ENCODE measurements around the gene PTPN22.

The PTPN22 gene

DNA sequence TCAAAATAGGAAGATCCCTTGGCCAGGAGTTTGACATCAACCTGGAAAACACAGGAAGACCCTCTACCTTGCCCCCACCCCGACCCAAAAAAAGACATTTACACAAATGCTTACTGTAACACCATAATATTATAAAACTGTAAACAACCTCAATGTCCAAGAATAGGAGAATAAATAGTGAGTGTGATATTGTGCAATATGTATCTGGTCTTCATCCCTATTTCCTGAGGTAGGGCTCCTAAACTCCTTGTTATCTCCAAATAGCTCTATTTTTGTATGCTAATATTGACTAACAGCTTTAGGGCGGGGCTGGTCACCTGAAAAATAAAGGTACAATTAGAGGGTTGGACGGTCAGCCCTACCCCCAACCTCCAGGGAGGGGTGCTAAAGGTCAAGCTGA is 82.7 kb downstream of the PTPN22 start:
- Histone ChIP-seq H3F3A (ENCODE audit: low read depth) (peaks cover 16% of the 10 kb centered on the region), H3K79me2 (ENCODE audit: insufficient read depth, low read length) (peaks cover 88% of the 10 kb centered on the region), H3K4me2 (ENCODE audit: low read depth, low read length, poor library complexity, severe bottlenecking) (no peak overlapping the region), H3K9ac (ENCODE audit: low read depth, low read length, poor library complexity, severe bottlenecking) (no peak overlapping the region), H3K36me3 (ENCODE audit: insufficient read depth, low read length) (peaks cover 27% of the 10 kb centered on the region; the same call in 1 of the 2 replicates), H3K27me3 (ENCODE audit: insufficient read depth, low read length, poor library complexity, severe bottlenecking) (no peaks in the 10 kb centered on the region), H3K9me2 (replicated peaks; ENCODE audit: low read depth, low read length) (no peaks in the 10 kb centered on the region), H3K4me3 (ENCODE audit: low read length, poor library complexity, severe bottlenecking) (no peak overlapping the region), H4K20me1 (ENCODE audit: insufficient read depth, low read length, poor library complexity, severe bottlenecking) (peaks cover 45% of the 10 kb centered on the region), H3K9me3 (ENCODE audit: insufficient read depth, low read depth, low read length) (no peaks in the 10 kb centered on the region), H3K4me1 (ENCODE audit: insufficient read depth, low read length, poor library complexity, severe bottlenecking) (peaks cover 46% of the 10 kb centered on the region), H2AFZ (ENCODE audit: low read length) (no peak overlapping the region)
- no peak for TF ChIP-seq EZH2phosphoT487 (IDR thresholded peaks at IDR 0.05; ENCODE audit: borderline replicate concordance)
- TF ChIP-seq, protein P1, sequence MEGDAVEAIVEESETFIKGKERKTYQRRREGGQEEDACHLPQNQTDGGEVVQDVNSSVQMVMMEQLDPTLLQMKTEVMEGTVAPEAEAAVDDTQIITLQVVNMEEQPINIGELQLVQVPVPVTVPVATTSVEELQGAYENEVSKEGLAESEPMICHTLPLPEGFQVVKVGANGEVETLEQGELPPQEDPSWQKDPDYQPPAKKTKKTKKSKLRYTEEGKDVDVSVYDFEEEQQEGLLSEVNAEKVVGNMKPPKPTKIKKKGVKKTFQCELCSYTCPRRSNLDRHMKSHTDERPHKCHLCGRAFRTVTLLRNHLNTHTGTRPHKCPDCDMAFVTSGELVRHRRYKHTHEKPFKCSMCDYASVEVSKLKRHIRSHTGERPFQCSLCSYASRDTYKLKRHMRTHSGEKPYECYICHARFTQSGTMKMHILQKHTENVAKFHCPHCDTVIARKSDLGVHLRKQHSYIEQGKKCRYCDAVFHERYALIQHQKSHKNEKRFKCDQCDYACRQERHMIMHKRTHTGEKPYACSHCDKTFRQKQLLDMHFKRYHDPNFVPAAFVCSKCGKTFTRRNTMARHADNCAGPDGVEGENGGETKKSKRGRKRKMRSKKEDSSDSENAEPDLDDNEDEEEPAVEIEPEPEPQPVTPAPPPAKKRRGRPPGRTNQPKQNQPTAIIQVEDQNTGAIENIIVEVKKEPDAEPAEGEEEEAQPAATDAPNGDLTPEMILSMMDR (conservative IDR thresholded peaks at IDR 0.05; ENCODE audit: low read length): no peak

DNA sequence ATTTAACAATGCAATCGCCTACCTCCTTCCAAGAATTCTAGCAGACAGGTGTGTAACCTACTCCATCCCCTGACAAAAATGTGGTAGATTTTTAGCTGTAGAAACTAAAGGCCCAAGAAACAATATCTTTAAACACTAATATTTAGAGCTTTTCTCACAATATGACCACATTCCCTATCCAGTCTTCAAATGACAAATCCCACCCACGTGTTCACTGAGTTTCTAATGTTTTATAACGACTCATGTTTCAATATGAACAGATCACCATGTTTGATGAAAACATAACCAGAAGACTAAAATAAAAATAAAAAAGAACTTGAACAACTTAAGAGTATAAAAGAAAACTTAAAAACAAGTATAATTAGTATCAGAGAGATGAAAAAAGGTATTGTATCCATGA is 83.8 kb downstream of the PTPN22 start:
- peaks cover 21% of the 10 kb centered on the region; the same call in 1 of the 2 replicates for H3K36me3 ChIP-seq (ENCODE audit: insufficient read depth, low read length)
- no peak overlapping the region for H3K4me3 ChIP-seq (ENCODE audit: low read length, poor library complexity, severe bottlenecking)
- H3K4me2 ChIP-seq (ENCODE audit: low read depth, low read length, poor library complexity, severe bottlenecking): no peak overlapping the region
- no peaks in the 10 kb centered on the region for H3K9me2 ChIP-seq (replicated peaks; ENCODE audit: low read depth, low read length)
- H3K9me3 ChIP-seq (ENCODE audit: insufficient read depth, low read depth, low read length): no peaks in the 10 kb centered on the region
- no peak for TF ChIP-seq EZH2phosphoT487 (IDR thresholded peaks at IDR 0.05; ENCODE audit: borderline replicate concordance)
- TF ChIP-seq, protein P1 (conservative IDR thresholded peaks at IDR 0.05; ENCODE audit: low read length): no peak
- H3K9ac ChIP-seq (ENCODE audit: low read depth, low read length, poor library complexity, severe bottlenecking): no peak overlapping the region
- no peak overlapping the region for H2AFZ ChIP-seq (ENCODE audit: low read length)
- H3F3A ChIP-seq (ENCODE audit: low read depth): peaks cover 10% of the 10 kb centered on the region; the same call in 1 of the 2 replicates
- peaks cover 44% of the 10 kb centered on the region for H3K4me1 ChIP-seq (ENCODE audit: insufficient read depth, low read length, poor library complexity, severe bottlenecking)
- H3K27me3 ChIP-seq (ENCODE audit: insufficient read depth, low read length, poor library complexity, severe bottlenecking): no peaks in the 10 kb centered on the region
- peaks cover 48% of the 10 kb centered on the region for H4K20me1 ChIP-seq (ENCODE audit: insufficient read depth, low read length, poor library complexity, severe bottlenecking)
- H3K79me2 ChIP-seq (ENCODE audit: insufficient read depth, low read length): peaks cover 88% of the 10 kb centered on the region

DNA sequence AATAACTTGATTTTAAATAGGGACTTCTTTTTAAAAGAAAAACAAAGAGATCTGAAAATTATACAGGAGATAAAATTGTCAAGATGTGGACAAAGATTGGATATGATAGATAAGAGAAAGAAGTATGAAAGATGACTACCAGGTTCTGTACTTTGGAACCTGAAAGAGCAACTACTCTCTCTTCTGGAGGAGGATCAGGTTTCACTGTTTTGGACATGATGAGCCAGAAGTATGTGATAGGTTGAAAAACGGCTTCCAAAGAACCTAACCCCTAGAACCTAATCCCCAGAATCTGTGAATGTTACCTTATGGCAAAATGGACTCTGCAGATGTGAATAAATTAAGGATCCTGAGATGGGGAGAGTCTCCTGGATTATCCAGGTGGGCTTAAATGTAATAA is 85.4 kb downstream of the PTPN22 start:
- TF ChIP-seq, protein P1 (conservative IDR thresholded peaks at IDR 0.05; ENCODE audit: low read length): no peak
- no peak for TF ChIP-seq EZH2phosphoT487 (IDR thresholded peaks at IDR 0.05; ENCODE audit: borderline replicate concordance)
- Histone ChIP-seq H3K9ac (ENCODE audit: low read depth, low read length, poor library complexity, severe bottlenecking) (no peak overlapping the region), H3K79me2 (ENCODE audit: insufficient read depth, low read length) (peaks cover 90% of the 10 kb centered on the region), H3K27me3 (ENCODE audit: insufficient read depth, low read length, poor library complexity, severe bottlenecking) (no peaks in the 10 kb centered on the region), H4K20me1 (ENCODE audit: insufficient read depth, low read length, poor library complexity, severe bottlenecking) (peaks cover 47% of the 10 kb centered on the region), H2AFZ (ENCODE audit: low read length) (no peak overlapping the region), H3K4me3 (ENCODE audit: low read length, poor library complexity, severe bottlenecking) (no peak overlapping the region), H3K4me1 (ENCODE audit: insufficient read depth, low read length, poor library complexity, severe bottlenecking) (peaks cover 44% of the 10 kb centered on the region), H3K36me3 (ENCODE audit: insufficient read depth, low read length) (peaks cover 18% of the 10 kb centered on the region; the same call in 1 of the 2 replicates), H3K9me2 (replicated peaks; ENCODE audit: low read depth, low read length) (no peaks in the 10 kb centered on the region), H3F3A (ENCODE audit: low read depth) (peaks cover 10% of the 10 kb centered on the region; the same call in 1 of the 2 replicates), H3K4me2 (ENCODE audit: low read depth, low read length, poor library complexity, severe bottlenecking) (no peak overlapping the region), H3K9me3 (ENCODE audit: insufficient read depth, low read depth, low read length) (no peaks in the 10 kb centered on the region)
